Fibroblast of lung (primary cell): Measurements from ENCODE around the gene TGFBR3.

Experiments used
- CTCF ChIP-seq, 2 donors: IDR thresholded peaks in 1 of 2; conservative IDR thresholded peaks in 1 of 2; 1 replicate in 1 of 2; 2 replicates in 1 of 2; pipeline ENCODE4 v1.5.1; 2011 to 2012; ENCODE audit warnings: low read length in 2 of 2, control low read depth in 1 of 2, inconsistent platforms in 1 of 2, low read depth in 1 of 2, mild to moderate bottlenecking in 1 of 2
- EZH2 ChIP-seq: IDR thresholded peaks from 2 replicates; pipeline ENCODE4 v1.5.1; 2012; ENCODE audit warnings: low read length, control low read depth, mild to moderate bottlenecking; ENCODE audit errors: missing control alignments

GRCh38 chr1:91807921-91808620 lies 77.9 kb downstream of the TGFBR3 start:
- TF ChIP-seq CTCF (conservative IDR thresholded peaks at IDR 0.05 in 1 of 2, IDR thresholded peaks at IDR 0.05 in 1 of 2; ENCODE audit: low read depth in 1 of 2, low read length in 2 of 2), result no peak
- no peak for TF ChIP-seq EZH2
